ENCODE data around the gene LILRA5.
"Not testable (repeated sequence)": the region's sequence is repeated elsewhere in the genome, so short reads cannot be mapped to it uniquely, and the experiment has no call there.

LILRA5 gene

DNA sequence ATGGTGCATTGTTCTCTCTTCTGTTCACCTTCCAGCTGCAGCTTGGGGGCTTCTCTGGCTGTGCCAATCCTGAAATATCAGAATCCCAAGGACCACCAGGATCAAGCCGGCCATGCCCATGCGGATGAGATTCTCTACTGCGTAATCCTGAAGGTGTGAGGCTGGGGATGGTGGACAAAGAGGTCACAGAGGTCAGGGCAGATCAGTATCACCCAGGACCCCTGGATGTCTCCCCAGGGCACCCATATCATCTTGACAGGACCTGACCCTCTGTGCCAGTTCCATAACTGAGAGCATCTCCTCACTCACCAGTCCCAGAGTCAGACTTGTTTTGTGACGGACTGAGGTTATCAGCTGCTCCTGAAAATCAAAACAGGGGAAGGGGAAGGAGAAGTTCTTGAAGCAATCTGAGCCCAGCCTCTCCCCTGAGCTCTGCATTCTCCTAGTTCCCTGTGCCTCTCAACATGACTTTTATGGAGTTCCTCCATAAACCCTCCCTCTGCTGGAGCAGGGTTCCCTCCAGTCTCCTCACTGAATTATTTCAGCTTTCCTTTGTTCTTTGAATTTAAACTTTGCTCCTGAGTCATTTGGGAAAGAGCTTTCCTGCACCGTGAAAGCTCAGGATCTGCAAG, 5.5 kb downstream of the LILRA5 start:
- DNase-seq (ENCODE audit: insufficient read length, low spot score) (no peak), FAIRE-seq (no peak)

DNA sequence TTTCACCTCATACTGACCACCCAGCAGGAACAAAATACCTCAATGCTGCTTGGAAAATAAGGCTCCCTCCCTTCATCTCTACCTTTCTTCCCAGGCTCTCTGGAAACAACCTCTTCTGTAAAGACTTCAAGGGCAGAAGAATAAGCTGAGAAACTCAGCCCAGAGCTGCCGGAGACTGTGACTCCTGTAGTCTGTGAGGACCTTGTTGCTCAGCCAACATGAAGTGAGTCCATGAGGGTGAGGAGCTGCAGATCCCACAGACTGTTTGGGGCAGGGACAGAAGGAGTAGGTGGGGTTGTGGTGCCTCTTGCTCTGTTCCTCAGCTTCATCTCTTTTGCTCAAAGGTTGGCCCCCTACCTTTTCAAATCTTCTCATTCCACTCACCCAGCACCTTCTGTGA, 7.8 kb downstream of the LILRA5 start:
- FAIRE-seq (no peak), DNase-seq (ENCODE audit: insufficient read length, low spot score) (no peak)

- DNase-seq (ENCODE audit: insufficient read length, low spot score) (no peak), FAIRE-seq (no peak)
Measured at GRCh38 chr19:54302257-54302656, 10.7 kb downstream of the LILRA5 start.

DNA sequence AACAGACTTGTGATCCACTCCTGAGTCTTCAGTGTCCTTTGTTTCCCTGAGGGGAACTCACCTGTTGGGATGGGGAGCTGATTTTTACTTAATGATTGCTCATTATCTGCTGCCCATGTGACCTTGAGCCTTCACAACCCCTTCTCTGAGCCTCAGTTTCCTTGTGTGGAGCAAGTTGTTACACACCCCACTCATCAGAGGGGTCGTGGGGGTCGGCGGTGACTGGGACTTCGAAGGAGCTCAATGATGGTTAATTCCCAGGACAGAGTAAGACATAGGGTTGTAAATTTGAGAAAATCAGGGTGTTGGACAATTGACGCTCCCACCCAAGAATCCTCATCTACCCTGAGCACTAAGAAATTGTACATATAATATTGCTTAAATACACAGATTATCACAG, 13.5 kb downstream of the LILRA5 start:
- DNase-seq (ENCODE audit: insufficient read length, low spot score) = no peak
- FAIRE-seq = no peak

- no peak for DNase-seq (ENCODE audit: insufficient read length, low spot score)
Measured at GRCh38 chr19:54299126-54299498, 13.9 kb downstream of the LILRA5 start.

GRCh38 chr19:54298357-54299125, 14.4 kb downstream of the LILRA5 start:
- no peak for FAIRE-seq
- DNase-seq (ENCODE audit: insufficient read length, low spot score) = no peak

More at GRCh38 chr19:54299126-54299498, 13.9 kb downstream of the LILRA5 start:
- no peak for FAIRE-seq

GRCh38 chr19:54297759-54298305, 15.1 kb downstream of the LILRA5 start:
- FAIRE-seq (no peak), DNase-seq (ENCODE audit: insufficient read length, low spot score) (no peak)

DNA sequence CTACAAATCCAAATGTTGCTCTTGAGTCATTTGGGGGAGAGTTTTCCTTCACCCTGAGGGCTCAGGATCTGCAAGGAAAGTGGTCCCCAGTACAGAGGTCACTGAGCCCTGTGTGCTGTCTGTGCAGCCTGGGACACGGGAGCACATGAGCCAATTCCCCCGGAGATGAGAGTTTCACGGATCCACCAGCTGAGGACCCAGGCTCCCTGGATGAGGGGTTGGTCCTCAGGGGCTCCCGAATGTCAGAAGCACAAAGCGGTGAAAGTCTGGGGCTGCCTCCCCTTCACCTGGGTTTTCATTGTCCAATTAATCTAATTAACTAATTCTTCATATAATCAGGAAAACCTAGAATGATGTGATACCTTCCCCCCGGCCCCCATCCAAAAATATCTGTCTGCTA, 18.4 kb downstream of the LILRA5 start:
- no peak for DNase-seq (ENCODE audit: insufficient read length, low spot score)
- no peak for FAIRE-seq

DNA sequence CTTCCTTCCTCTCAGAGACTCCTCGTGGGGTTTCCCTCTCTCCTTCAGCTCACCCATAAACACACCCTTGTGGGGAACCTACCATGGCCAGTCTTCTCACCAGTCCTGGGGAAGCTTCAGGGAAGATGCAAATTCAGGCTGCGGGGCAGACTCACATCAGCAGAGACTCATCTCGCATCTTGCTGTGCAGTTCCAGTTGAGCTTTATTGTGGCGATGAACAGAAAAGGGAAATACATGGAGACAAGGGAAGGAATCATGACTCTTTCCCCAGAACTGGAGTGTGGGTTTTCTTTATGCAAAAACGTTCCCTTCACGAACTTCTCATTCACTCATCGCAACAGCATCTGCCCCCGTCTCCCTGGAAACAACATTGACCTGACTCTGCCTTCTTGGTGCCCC, 23.8 kb downstream of the LILRA5 start:
- DNase-seq (ENCODE audit: insufficient read length, low spot score); FAIRE-seq: not testable (repeated sequence)

DNA sequence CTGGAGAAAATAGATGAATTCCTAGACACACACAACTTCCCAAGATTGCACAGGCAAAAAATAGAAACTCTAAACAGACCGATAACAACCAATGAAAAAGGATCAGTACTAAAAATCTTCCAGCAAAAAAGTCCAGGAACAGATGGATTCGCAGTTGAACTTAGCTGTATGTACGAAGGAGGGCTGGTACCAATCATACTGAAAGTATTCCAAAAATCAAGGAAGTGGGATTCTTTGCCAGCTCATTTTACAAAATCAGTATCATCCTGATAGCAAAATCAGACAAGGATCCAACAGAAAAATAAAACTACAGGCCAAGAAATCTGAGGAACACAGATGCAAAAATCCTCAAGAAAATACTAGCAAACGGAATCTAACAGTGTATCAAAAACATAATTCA, 25.5 kb downstream of the LILRA5 start:
- DNase-seq (ENCODE audit: insufficient read length, low spot score) (peak; percentile 22), FAIRE-seq (peak; percentile 78)

- FAIRE-seq; DNase-seq (ENCODE audit: insufficient read length, low spot score): not testable (repeated sequence)
Measured at GRCh38 chr19:54286283-54286682, 26.7 kb downstream of the LILRA5 start.

GRCh38 chr19:54285427-54286056, 27.4 kb downstream of the LILRA5 start:
- peak; percentile 28 for FAIRE-seq
- DNase-seq (ENCODE audit: insufficient read length, low spot score) = not testable (repeated sequence)

GRCh38 chr19:54282686-54283470, 30.1 kb downstream of the LILRA5 start:
- no peak for FAIRE-seq

DNA sequence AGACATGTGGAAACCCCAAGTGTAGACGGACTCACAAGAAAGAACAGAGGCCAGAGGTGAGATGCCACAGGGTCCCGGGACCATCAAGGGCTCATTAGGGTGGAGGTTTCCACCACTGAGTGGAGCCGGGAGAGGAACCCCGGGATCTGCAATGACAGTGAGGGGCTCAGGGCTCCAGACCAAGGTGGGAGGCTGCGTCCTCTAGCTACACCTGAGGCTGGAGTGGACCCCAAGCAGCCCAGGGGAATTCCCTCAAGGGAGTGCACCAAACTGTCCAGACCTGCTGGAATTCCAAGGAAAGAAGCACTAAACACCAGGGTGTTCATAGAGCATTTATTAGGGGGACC, 31.3 kb downstream of the LILRA5 start:
- not testable (repeated sequence) for FAIRE-seq; DNase-seq (ENCODE audit: insufficient read length, low spot score)

More at GRCh38 chr19:54282686-54283470, 30.1 kb downstream of the LILRA5 start:
- no peak for DNase-seq (ENCODE audit: insufficient read length, low spot score)

GRCh38 chr19:54281007-54281728, 31.8 kb downstream of the LILRA5 start, which contains the start of gene LILRB2:
Gene LILRB2, minus strand, starts transcription at chr19:54281110. Its CDS starts 614 bp downstream, at chr19:54280496.
- FAIRE-seq = no peak

GRCh38 chr19:54280441-54280840, 32.5 kb downstream of the LILRA5 start:
- FAIRE-seq; DNase-seq (ENCODE audit: insufficient read length, low spot score): not testable (repeated sequence)

More at GRCh38 chr19:54281007-54281728, 31.8 kb downstream of the LILRA5 start, which contains the start of gene LILRB2:
- no peak for DNase-seq (ENCODE audit: insufficient read length, low spot score)

GRCh38 chr19:54280025-54280424, 32.9 kb downstream of the LILRA5 start:
- not testable (repeated sequence) for FAIRE-seq; DNase-seq (ENCODE audit: insufficient read length, low spot score)

DNA sequence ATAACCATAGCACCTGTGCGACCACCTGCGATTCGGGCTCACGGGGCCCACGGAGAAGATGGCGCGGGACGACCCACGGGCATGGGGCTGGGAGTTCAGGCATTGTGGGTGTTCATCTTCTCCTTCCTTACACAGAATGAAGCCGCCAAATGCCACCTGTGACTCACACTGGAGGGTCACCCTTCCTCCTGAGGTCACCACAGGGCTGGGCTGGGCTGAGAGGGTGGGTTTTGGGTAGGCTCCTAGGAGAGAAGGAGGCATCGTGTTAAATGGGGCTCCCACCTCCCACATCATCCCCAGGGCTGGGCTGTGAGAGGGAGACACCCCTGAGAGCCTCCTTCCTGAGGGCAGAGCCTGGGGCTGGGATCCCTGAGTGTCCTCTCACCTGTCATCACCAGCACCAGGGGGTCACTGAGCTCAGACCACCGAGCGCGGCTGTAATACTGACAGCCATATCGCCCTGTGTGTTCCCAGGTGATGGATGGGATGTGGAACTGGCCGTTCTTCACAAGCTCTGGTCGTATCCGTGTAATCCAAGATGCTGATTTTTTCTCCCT, 33.5 kb downstream of the LILRA5 start:
- FAIRE-seq = no peak

DNA sequence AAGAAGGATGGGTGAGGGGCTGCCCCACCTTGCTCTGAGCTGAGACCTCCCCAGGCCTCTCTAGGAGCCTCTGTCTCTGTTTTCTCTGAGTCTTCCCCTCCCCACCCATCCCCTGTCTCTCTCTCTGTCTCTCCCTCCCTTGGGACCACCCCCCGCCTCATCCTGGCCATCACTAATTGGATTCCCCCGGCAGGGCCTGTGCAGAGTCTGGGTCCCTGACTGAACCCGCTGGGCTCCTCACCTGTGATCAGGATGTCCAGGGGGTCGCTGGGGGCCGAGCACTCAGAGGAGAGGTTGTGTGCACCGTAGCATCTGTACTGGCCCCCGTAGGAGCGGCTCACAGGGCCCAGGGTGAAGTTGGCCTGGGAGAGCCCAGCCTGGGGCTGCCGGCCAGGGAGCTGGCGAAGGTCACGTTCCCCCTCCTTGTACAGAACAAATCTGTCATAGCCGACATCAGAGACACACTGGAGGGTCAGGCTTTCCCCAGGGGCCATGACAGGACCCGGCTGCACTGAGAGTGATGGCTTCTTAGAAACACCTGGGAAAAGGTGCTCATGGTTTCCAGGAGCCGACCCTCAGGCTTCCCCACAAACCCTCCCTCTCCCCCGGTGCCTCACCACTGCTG, 34.3 kb downstream of the LILRA5 start:
- FAIRE-seq = not testable (repeated sequence)

More for the DNA sequence above, 33.5 kb downstream of the LILRA5 start:
- no peak for DNase-seq (ENCODE audit: insufficient read length, low spot score)

More for the DNA sequence above, 34.3 kb downstream of the LILRA5 start:
- not testable (repeated sequence) for DNase-seq (ENCODE audit: insufficient read length, low spot score)
